IgD-negative memory B cell (primary cell): ENCODE measurements around the gene USP24. TPM values are rescaled to one million over a fixed set of nuclear protein-coding genes. Genes with fewer than 3 reads are reported as not detected.

Experiments
- H3K27ac Mint-ChIP-seq, 3 donors: one replicate each; pipeline ENCODE4 v1.8.0; 2020 to 2022; ENCODE audit warnings: mild to moderate bottlenecking in 3 of 3, mixed read lengths in 3 of 3, moderate library complexity in 1 of 3
- H3K27me3 Mint-ChIP-seq: one replicate; pipeline ENCODE4 v1.8.0; 2021; ENCODE audit warnings: mixed read lengths
- H3K36me3 Mint-ChIP-seq: one replicate; pipeline ENCODE4 v1.8.0; 2020; ENCODE audit warnings: mild to moderate bottlenecking, mixed read lengths
- H3K4me1 Mint-ChIP-seq, 3 donors: one replicate each; pipeline ENCODE4 v1.8.0; 2020 to 2022; ENCODE audit warnings: mixed read lengths in 3 of 3, mild to moderate bottlenecking in 1 of 3
- H3K4me3 Mint-ChIP-seq, 4 donors: one replicate each; pipeline ENCODE4 v1.8.0; 2020 to 2022; ENCODE audit warnings: mild to moderate bottlenecking in 4 of 4, mixed read lengths in 4 of 4, moderate library complexity in 3 of 4
- H3K9me3 Mint-ChIP-seq, 3 donors: one replicate each; pipeline ENCODE4 v1.8.0; 2020 to 2021; ENCODE audit warnings: mixed read lengths in 3 of 3, mild to moderate bottlenecking in 1 of 3
- polyA plus RNA-seq: library from polyadenylated mRNA; unstranded; fragments of 300-500 nt; fragmentation: Illumina TruSeq; gene quantifications from one replicate; pipeline ENCODE4 v1.2.3, GENCODE V29; 2021

Gene USP24
- polyA plus RNA-seq, 1 donor from 2014 or later: 10.2 TPM

- H3K9me3 Mint-ChIP-seq: no peaks in the 10 kb centered on the region
- H3K4me3 Mint-ChIP-seq: no peak overlapping the region
- no peaks in the 10 kb centered on the region for H3K4me1 Mint-ChIP-seq
- H3K27ac Mint-ChIP-seq: no peak overlapping the region
- H3K36me3 Mint-ChIP-seq: no peaks in the 10 kb centered on the region
- peaks cover 2% of the 10 kb centered on the region for H3K27me3 Mint-ChIP-seq
Measured at GRCh38 chr1:55051621-55052020, 163.5 kb downstream of the USP24 start.

- no peak overlapping the region for H3K27ac Mint-ChIP-seq
- H3K4me3 Mint-ChIP-seq: no peak overlapping the region
- H3K36me3 Mint-ChIP-seq: no peaks in the 10 kb centered on the region
- peaks cover 2% of the 10 kb centered on the region for H3K27me3 Mint-ChIP-seq
- no peaks in the 10 kb centered on the region for H3K4me1 Mint-ChIP-seq
- H3K9me3 Mint-ChIP-seq: no peaks in the 10 kb centered on the region
Measured at GRCh38 chr1:55051169-55051568, 164.0 kb downstream of the USP24 start.

GRCh38 chr1:55050283-55050682, 164.9 kb downstream of the USP24 start:
- H3K4me3 Mint-ChIP-seq: no peak overlapping the region
- H3K27ac Mint-ChIP-seq: no peak overlapping the region
- H3K4me1 Mint-ChIP-seq: no peaks in the 10 kb centered on the region
- H3K36me3 Mint-ChIP-seq: no peaks in the 10 kb centered on the region
- no peaks in the 10 kb centered on the region for H3K9me3 Mint-ChIP-seq
- peaks cover 3% of the 10 kb centered on the region for H3K27me3 Mint-ChIP-seq

- H3K4me1 Mint-ChIP-seq: no peaks in the 10 kb centered on the region
- H3K4me3 Mint-ChIP-seq: no peak overlapping the region
- H3K9me3 Mint-ChIP-seq: no peaks in the 10 kb centered on the region
- no peak overlapping the region for H3K27ac Mint-ChIP-seq
- no peaks in the 10 kb centered on the region for H3K36me3 Mint-ChIP-seq
- H3K27me3 Mint-ChIP-seq: peaks cover 3% of the 10 kb centered on the region
Measured at GRCh38 chr1:55049914-55050278, 165.3 kb downstream of the USP24 start.

GRCh38 chr1:55049271-55049913, 165.8 kb downstream of the USP24 start:
- H3K27ac Mint-ChIP-seq: no peak overlapping the region
- no peaks in the 10 kb centered on the region for H3K36me3 Mint-ChIP-seq
- H3K4me3 Mint-ChIP-seq: no peak overlapping the region
- H3K9me3 Mint-ChIP-seq: no peaks in the 10 kb centered on the region
- H3K4me1 Mint-ChIP-seq: no peaks in the 10 kb centered on the region
- H3K27me3 Mint-ChIP-seq: peaks cover 3% of the 10 kb centered on the region

- peaks cover 3% of the 10 kb centered on the region for H3K36me3 Mint-ChIP-seq
- no peak overlapping the region for H3K27ac Mint-ChIP-seq
- H3K27me3 Mint-ChIP-seq: peaks cover 3% of the 10 kb centered on the region
- no peaks in the 10 kb centered on the region for H3K9me3 Mint-ChIP-seq
- H3K4me1 Mint-ChIP-seq: no peaks in the 10 kb centered on the region
- H3K4me3 Mint-ChIP-seq: no peak overlapping the region
Measured at GRCh38 chr1:55048453-55049270, 166.5 kb downstream of the USP24 start.

- Mint-ChIP-seq H3K4me1 (no peaks in the 10 kb centered on the region), H3K36me3 (peaks cover 3% of the 10 kb centered on the region), H3K27ac (no peak overlapping the region)
Measured at GRCh38 chr1:55047611-55048010, 167.6 kb downstream of the USP24 start.

GRCh38 chr1:55046871-55047270, 168.3 kb downstream of the USP24 start:
- Mint-ChIP-seq H3K27me3 (peaks cover 7% of the 10 kb centered on the region), H3K4me3 (no peak overlapping the region), H3K9me3 (peaks cover 0 to 1% (median 0%) of the 10 kb centered on the region in 3 donors), H3K36me3 (peaks cover 3% of the 10 kb centered on the region), H3K4me1 (no peaks in the 10 kb centered on the region), H3K27ac (no peak overlapping the region)

More at GRCh38 chr1:55047611-55048010, 167.6 kb downstream of the USP24 start:
- peaks cover 3% of the 10 kb centered on the region for H3K27me3 Mint-ChIP-seq
- H3K4me3 Mint-ChIP-seq: no peak overlapping the region
- peaks cover 0 to 1% (median 0%) of the 10 kb centered on the region in 3 donors for H3K9me3 Mint-ChIP-seq

- peaks cover 6% of the 10 kb centered on the region for H3K36me3 Mint-ChIP-seq
Measured at GRCh38 chr1:55045430-55045829, 169.7 kb downstream of the USP24 start.

GRCh38 chr1:55044617-55045397, 170.4 kb downstream of the USP24 start:
- H3K4me3 Mint-ChIP-seq: no peak overlapping the region
- H3K4me1 Mint-ChIP-seq: no peaks in the 10 kb centered on the region
- H3K9me3 Mint-ChIP-seq: peaks cover 0 to 1% (median 0%) of the 10 kb centered on the region in 3 donors
- H3K36me3 Mint-ChIP-seq: peaks cover 8% of the 10 kb centered on the region
- H3K27me3 Mint-ChIP-seq: peaks cover 13% of the 10 kb centered on the region
- H3K27ac Mint-ChIP-seq: no peak overlapping the region

More at GRCh38 chr1:55045430-55045829, 169.7 kb downstream of the USP24 start:
- no peak overlapping the region for H3K27ac Mint-ChIP-seq
- H3K9me3 Mint-ChIP-seq: peaks cover 0 to 1% (median 0%) of the 10 kb centered on the region in 3 donors
- no peaks in the 10 kb centered on the region for H3K4me1 Mint-ChIP-seq
- peaks cover 9% of the 10 kb centered on the region for H3K27me3 Mint-ChIP-seq
- H3K4me3 Mint-ChIP-seq: no peak overlapping the region

GRCh38 chr1:55043726-55044125, 171.4 kb downstream of the USP24 start:
- Mint-ChIP-seq H3K9me3 (peaks cover 0 to 1% (median 0%) of the 10 kb centered on the region in 3 donors), H3K27me3 (peaks cover 20% of the 10 kb centered on the region), H3K27ac (no peak overlapping the region), H3K4me3 (no peak overlapping the region), H3K4me1 (peaks cover 0 to 1% (median 0%) of the 10 kb centered on the region in 3 donors), H3K36me3 (peaks cover 8% of the 10 kb centered on the region)

- Mint-ChIP-seq H3K9me3 (peaks cover 0 to 1% (median 0%) of the 10 kb centered on the region in 3 donors), H3K36me3 (peaks cover 8% of the 10 kb centered on the region), H3K4me1 (peaks cover 0 to 1% (median 0%) of the 10 kb centered on the region in 3 donors), H3K4me3 (no peak overlapping the region), H3K27ac (no peak overlapping the region), H3K27me3 (peaks cover 23% of the 10 kb centered on the region)
Measured at GRCh38 chr1:55043011-55043410, 172.2 kb downstream of the USP24 start.

- peaks cover 0 to 1% (median 0%) of the 10 kb centered on the region in 3 donors for H3K4me1 Mint-ChIP-seq
- H3K36me3 Mint-ChIP-seq: peaks cover 8% of the 10 kb centered on the region
- H3K4me3 Mint-ChIP-seq: no peak overlapping the region
- H3K27ac Mint-ChIP-seq: no peak overlapping the region
- H3K27me3 Mint-ChIP-seq: peaks cover 33% of the 10 kb centered on the region
- H3K9me3 Mint-ChIP-seq: peaks cover 0 to 1% (median 0%) of the 10 kb centered on the region in 3 donors
Measured at GRCh38 chr1:55041613-55042012, 173.6 kb downstream of the USP24 start.

GRCh38 chr1:55040933-55041494, 174.2 kb downstream of the USP24 start:
- H3K4me3 Mint-ChIP-seq: no peak overlapping the region
- peaks cover 0 to 1% (median 0%) of the 10 kb centered on the region in 3 donors for H3K4me1 Mint-ChIP-seq
- peaks cover 37% of the 10 kb centered on the region for H3K27me3 Mint-ChIP-seq
- H3K27ac Mint-ChIP-seq: no peak overlapping the region
- peaks cover 0 to 1% (median 0%) of the 10 kb centered on the region in 3 donors for H3K9me3 Mint-ChIP-seq
- peaks cover 8% of the 10 kb centered on the region for H3K36me3 Mint-ChIP-seq
